IMR-90 (cell line): Measurements from ENCODE around the gene TMEM184B.

Experiments
- BHLHE40 ChIP-seq: fragments of 150-350 bp; IDR thresholded peaks from 2 replicates; pipeline ENCODE4 v1.6.1; 2016; ENCODE audit warnings: mild to moderate bottlenecking, low read depth, low read length
- CEBPB ChIP-seq: IDR thresholded peaks from 2 replicates; pipeline ENCODE4 v1.6.1; 2012; ENCODE audit warnings: low read depth, low read length, improper control_type of control experiment
- CTCF ChIP-seq: conservative IDR thresholded peaks from 2 replicates; pipeline ENCODE4 v1.5.1; 2012; ENCODE audit warnings: mild to moderate bottlenecking, low read depth, low read length, improper control_type of control experiment
- MAFK ChIP-seq: IDR thresholded peaks from 2 replicates; pipeline ENCODE4 v1.6.1; 2012; ENCODE audit warnings: low read depth, low read length, improper control_type of control experiment
- MAZ ChIP-seq: IDR thresholded peaks from 2 replicates; pipeline ENCODE4 v1.6.1; 2012; ENCODE audit warnings: low read depth, mild to moderate bottlenecking, low read length, improper control_type of control experiment, moderate library complexity, borderline replicate concordance
- MXI1 ChIP-seq: IDR thresholded peaks from 2 replicates; pipeline ENCODE4 v1.6.1; 2012; ENCODE audit warnings: low read depth, mild to moderate bottlenecking, low read length, moderate library complexity, borderline replicate concordance
- POLR2A ChIP-seq: IDR thresholded peaks from 2 replicates; pipeline ENCODE4 v1.6.1; 2012; ENCODE audit warnings: mild to moderate bottlenecking, low read depth, low read length
- RAD21 ChIP-seq: IDR thresholded peaks from 2 replicates; pipeline ENCODE4 v1.6.1; 2012; ENCODE audit warnings: low read length, improper control_type of control experiment
- RCOR1 ChIP-seq: IDR thresholded peaks from 2 replicates; pipeline ENCODE4 v1.6.1; 2012; ENCODE audit warnings: mild to moderate bottlenecking, low read length, improper control_type of control experiment; ENCODE audit not compliant: insufficient replicate concordance
- RFX5 ChIP-seq: IDR thresholded peaks from 2 replicates; pipeline ENCODE4 v1.8.0; 2012; ENCODE audit warnings: low read depth, mild to moderate bottlenecking, low read length, moderate library complexity
- SMC3 ChIP-seq: fragments of 150-350 bp; IDR thresholded peaks from 2 replicates; pipeline ENCODE4 v1.6.1; 2016; ENCODE audit warnings: low read depth, mild to moderate bottlenecking, antibody characterized with exemption, low read length, moderate library complexity
- TF ChIP-seq, protein P1 (sequence below): fragments of 150-350 bp; IDR thresholded peaks from 2 replicates; pipeline ENCODE4 v1.6.1; 2017; ENCODE audit warnings: mild to moderate bottlenecking, antibody characterized with exemption, low read length, low read depth
- TF ChIP-seq, protein P2 (sequence below): fragments of 150-350 bp; IDR thresholded peaks from 2 replicates; pipeline ENCODE4 v1.6.1; 2016; ENCODE audit warnings: low read depth, mild to moderate bottlenecking, low read length, moderate library complexity, borderline replicate concordance

DNA sequence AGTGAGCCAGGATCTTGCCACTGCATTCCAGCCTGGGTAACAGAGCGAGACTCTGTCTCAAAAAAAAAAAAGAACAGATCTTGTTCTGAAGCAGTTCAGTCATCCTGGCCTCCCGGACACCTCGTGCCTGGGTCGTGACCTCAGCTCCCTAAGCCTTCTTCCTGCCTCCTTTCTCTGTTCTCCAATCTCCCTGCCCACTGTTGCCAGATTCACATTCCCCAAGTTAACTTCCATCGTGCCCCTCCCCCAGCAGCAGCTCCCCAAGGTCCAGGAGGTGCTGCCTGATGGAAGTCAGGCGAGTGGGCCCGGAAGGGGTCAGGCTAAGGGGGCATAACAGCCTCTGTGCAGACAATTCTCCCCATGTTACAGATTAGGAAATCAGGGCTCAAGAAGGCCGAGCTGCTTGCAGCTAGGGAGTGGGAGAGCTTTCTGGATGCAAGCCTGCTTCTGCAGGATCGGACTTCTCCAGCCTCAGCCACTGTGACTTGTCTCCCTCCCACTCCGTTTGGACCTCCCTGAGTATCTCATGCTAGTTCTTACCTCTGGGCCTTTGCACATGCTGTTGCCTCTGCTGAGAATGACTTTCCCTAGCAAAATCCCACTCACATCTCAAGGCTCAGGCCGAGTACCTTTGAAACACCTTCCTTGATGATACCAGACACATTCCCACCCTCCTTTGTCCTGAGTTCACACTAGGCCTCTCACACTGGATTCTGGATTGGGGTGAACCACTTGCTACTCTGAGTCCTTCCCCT, 14.3 kb upstream of the TMEM184B start:
- TF ChIP-seq RFX5 (no peak), CTCF (no peak), MAZ (no peak), RAD21 (no peak), MXI1 (no peak), MAFK (no peak), CEBPB (no peak), POLR2A (no peak), SMC3 (no peak), RCOR1 (no peak), BHLHE40 (no peak)
- TF ChIP-seq, protein P1, sequence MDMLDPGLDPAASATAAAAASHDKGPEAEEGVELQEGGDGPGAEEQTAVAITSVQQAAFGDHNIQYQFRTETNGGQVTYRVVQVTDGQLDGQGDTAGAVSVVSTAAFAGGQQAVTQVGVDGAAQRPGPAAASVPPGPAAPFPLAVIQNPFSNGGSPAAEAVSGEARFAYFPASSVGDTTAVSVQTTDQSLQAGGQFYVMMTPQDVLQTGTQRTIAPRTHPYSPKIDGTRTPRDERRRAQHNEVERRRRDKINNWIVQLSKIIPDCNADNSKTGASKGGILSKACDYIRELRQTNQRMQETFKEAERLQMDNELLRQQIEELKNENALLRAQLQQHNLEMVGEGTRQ: no peak
- TF ChIP-seq, protein P2, sequence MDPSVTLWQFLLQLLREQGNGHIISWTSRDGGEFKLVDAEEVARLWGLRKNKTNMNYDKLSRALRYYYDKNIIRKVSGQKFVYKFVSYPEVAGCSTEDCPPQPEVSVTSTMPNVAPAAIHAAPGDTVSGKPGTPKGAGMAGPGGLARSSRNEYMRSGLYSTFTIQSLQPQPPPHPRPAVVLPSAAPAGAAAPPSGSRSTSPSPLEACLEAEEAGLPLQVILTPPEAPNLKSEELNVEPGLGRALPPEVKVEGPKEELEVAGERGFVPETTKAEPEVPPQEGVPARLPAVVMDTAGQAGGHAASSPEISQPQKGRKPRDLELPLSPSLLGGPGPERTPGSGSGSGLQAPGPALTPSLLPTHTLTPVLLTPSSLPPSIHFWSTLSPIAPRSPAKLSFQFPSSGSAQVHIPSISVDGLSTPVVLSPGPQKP: no peak
